HG03095 (cell line): ENCODE data around the gene SLITRK2.

Experiments used
- ATAC-seq: cut with Tn5 transposase; IDR thresholded peaks from one replicate; pipeline ENCODE4 v1.9.1; 2021; ENCODE audit warnings: moderate library complexity; ENCODE audit not compliant: unreplicated experiment

SLITRK2 gene, protein sequence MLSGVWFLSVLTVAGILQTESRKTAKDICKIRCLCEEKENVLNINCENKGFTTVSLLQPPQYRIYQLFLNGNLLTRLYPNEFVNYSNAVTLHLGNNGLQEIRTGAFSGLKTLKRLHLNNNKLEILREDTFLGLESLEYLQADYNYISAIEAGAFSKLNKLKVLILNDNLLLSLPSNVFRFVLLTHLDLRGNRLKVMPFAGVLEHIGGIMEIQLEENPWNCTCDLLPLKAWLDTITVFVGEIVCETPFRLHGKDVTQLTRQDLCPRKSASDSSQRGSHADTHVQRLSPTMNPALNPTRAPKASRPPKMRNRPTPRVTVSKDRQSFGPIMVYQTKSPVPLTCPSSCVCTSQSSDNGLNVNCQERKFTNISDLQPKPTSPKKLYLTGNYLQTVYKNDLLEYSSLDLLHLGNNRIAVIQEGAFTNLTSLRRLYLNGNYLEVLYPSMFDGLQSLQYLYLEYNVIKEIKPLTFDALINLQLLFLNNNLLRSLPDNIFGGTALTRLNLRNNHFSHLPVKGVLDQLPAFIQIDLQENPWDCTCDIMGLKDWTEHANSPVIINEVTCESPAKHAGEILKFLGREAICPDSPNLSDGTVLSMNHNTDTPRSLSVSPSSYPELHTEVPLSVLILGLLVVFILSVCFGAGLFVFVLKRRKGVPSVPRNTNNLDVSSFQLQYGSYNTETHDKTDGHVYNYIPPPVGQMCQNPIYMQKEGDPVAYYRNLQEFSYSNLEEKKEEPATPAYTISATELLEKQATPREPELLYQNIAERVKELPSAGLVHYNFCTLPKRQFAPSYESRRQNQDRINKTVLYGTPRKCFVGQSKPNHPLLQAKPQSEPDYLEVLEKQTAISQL

DNA sequence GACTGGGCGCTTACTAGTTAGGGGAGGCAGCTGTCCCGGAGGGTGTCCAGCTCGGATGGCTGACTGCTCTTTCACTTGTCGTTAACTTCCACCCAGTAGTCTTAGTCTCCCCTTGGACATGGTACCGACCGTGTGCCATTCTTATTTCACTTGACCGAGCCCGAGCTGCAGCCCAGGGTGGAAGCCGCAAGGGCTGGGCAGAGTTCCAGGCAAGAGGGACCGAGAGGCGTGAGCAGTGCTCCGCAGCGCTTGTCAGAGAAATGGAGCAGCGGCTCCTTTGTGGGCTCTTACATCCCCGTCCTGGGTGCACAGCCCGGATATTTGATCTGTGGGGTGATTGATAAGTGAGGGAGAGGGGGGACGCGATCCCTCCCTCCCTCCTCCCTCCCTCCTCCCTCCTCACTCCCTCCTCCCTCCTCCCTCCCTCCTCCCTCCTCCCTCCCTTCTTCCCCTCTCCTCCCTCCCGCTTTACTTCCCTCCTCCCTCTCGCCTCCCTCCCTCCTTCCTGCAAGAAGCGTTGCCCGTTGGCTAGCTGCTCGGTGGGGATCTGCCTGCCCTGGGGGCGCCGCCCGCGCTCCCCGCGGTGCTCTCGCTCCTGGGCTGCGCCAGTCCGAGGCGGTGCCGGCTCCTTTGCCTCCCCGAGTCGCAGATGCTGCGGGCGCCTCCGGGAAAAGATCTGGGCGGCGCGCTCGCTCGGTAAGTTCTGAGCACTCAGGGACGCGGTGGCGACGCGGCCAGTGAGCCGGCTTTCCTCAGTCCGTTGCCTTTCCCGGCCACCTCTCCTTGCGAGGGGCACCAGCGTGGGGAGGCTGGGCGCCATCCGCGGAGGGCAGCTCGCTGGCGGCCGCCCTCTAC lies at the start of gene SLITRK2:
Gene SLITRK2, plus strand, starts transcription at position 499 of the 855 bp plus-strand sequence. CDS start 4,597 bp downstream, outside the sequence.
- ATAC-seq, result no peak

DNA sequence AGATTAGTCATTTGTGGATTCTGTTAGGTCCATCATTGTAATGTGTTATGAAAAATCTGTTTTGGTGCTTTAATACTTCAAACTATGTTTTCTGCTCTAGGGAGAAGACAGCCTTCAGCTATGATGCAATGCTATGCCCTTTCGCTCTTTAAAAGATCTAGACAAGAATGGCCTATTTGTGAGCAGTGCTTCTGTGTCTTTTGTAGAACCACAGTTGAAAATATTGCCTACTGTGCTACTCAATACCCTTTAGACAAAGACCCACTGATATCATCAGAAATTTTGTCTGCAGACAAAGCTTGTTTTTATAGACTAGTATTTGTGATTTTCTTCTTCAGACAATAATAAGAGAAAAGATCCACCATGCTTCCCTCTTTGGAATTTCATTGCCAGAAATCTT lies 44.6 kb upstream of the SLITRK2 start:
- no peak for ATAC-seq

DNA sequence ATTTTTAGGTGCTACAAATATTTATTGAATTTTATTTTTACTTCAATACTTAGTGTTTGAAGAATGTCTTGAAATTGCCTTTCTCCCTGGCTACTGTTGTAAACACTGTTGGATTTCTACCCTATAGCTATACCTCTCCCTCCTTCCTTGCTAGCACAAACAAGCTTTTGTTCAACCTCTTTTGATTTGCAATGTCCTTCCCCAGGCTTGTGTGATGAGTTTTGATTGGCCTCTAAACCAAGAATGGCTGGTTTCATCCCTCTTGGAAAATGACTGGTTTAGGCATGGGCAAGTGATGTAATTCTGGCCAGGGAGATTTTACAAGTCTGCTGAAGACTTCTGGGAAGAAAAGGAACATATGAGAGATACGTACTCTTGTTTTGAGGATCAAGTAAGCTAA lies 25.3 kb upstream of the SLITRK2 start:
- ATAC-seq, result no peak

DNA sequence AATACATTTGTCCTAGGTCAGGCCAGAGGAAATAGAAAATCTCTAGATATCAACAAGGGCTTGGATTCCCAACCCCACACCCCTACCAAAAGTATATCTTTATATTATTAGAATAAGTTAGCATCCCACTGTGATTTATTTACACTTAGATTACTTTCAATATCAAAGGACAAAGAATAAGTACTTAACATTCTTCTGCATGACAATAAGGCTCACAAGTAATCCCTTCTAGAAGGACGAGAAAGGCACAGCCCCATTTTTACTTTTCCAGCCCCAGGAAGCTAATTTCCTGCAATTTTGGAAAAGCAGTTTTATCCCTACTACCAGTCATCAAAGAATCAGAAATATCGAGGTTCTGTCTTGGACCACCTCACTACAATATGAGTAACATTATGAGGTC lies 14.1 kb upstream of the SLITRK2 start:
- ATAC-seq, result no peak

DNA sequence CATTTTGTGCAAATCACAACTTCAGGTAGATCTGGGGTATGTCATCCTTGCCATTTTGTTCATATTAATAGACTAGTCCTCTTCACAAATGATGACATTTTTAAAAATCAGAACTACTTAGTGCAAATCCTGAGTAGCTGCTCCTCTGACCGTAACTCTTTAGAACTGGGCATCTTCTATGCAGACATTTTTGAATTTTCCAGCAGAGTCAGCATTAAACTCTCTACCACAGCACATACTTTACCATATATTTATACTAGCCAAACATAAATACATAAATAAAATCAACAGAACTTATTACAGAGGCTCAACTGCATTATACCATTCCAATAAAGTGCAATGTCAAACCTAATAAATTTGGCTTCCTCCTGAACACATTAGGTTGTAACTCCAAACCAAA lies 4.5 kb upstream of the SLITRK2 start:
- no peak for ATAC-seq

DNA sequence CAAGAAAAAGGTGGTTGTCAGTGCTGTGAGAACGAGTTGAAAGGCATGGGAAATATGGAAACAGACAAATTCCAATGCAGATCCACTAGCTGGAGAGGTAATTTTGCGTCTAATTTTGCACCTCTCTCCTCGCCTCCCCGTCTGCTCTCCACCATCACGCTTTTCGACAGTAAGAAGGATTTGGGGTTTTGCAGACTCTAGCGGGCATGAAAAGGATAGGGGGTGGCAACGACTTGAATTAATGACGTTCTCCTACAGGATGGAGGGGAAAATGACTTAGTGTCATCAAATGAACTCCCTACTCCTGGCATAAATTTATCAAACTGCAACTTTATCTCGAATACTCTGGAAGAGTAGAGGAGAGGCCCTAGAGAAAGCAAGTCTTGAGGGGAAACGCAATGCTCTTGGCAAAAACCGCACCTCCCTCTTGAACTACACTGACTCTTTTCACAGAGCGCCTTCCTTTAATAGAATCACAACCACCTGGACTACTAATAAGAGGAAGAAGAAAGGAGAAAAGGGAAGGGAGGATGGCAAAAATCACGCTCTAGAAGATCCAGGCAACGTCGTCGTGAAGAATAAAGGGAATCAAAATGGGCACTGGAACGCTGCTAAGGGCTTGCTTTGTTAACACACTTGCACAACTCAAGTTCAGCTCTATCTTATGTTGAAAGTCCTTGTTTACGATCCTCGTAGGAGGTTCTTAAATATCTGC lies 871 bp upstream of the SLITRK2 start:
- no peak for ATAC-seq

DNA sequence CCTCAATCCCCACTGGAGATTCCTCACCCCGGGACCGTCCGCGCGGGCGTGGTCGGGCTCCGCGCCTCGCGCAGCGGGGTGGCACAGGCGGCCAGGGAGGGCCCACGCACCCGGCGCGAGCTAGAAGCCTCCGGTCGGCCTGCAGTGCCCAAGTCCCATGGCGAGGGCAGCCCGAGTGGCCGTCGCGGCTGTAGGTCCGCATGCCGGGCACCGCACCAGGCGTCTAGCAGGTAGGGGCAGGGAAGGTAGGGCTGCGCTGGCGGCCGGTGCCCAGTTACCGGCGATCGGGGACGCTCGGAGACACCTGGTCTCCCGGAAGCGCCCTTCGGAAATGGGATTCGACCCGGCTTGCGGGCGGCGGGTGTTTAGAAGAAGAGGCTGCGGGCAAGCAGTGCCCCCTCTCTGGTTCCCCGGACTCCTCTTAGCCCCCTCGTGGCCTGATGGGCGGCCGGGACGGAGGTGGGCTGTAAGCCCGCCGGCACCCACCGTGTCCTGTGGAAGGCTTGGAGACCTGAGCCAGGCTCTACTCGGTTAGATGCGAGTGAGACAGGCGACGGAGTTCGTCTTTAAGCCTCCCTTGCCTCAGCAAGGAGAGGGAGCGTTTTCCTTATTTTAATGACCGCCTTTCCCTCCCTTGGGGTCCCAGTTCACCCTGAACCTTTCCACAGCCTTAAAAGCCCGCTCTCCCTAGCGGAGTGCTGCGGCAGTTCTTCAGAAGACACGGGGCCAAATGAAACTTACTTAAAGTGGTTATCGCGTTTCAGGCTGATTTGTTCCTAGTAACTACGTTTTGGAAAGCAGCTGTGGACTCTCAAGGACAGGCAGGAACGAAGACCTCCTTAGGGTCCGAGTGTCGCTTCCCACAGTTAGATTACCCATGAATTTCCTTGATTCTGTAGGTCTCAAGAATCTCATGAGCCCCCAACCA lies 821 bp downstream of the SLITRK2 start:
- ATAC-seq, result no peak

DNA sequence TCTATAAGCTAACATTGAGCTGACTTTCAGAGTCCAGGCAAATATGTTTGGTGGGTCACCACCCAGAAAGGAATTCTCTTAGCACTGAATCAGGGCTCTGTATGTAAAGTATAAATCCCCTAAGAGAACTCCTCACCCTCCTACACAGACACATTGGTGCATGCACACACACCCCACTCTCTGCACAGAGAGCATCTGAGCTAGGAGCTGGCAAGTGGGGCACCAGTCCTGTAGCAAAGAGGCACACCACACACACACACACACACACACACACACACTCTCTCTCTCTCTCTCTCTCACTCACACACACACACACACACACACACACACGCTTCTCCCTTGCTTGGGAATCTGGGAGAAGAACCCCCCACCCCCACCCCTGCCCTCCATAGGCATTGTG lies 3.2 kb downstream of the SLITRK2 start:
- ATAC-seq, result no peak

DNA sequence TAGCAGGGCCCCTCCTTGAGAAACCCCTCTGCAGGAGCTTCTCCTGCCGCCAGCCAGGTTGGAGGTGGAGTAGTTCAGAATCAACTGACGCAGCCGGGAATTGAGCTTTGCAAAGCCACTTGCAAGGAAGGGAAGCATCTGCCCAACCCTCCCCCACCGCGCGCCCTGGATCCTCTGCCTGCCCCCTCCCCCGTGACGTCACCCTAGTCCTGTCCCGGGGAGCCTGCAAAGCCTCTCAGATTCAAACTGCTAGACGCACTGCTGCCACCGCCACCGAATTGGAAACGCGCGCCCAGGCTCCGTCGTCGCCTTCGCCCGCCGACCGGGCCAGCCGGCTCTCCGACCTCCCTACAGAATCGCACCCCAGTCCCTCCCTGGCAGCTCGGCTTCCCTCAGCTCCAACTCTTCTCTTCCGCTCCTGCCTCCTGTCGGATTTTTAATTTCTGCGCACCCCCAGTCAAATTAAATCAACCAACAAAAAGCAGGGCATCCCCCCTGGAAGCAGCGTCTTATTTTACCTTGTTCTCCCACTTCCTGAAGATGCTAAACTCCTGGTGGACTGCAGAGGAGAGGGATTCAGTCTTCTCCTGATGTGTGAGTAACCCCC lies 3.8 kb downstream of the SLITRK2 start:
- no peak for ATAC-seq

DNA sequence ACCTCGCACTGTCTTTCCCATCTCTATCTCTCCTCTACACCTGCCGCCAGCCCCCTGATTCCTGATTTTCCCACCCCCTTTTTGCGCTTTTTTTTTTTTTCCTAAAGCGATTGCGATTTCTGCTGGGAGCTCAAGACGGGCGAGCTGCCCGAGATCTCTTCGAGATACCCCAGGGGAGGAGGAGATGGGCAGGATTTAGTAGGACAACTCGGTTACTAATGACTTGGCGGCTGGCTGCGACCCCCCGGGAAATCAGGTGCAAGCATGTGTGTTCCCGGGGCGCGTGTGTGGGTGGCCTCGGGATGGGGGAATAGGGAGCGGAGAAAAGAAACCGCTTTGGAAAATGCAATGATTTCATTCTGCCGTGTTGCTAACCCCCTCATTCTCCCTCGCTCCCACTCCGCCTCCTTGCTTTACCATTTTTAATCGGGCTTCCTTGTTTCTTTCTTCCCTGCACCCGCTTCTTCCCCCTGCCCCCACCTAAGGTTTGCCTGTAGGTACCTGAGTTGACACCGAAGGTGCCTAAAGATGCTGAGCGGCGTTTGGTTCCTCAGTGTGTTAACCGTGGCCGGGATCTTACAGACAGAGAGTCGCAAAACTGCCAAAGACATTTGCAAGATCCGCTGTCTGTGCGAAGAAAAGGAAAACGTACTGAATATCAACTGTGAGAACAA lies 4.4 kb downstream of the SLITRK2 start:
- ATAC-seq, result no peak

DNA sequence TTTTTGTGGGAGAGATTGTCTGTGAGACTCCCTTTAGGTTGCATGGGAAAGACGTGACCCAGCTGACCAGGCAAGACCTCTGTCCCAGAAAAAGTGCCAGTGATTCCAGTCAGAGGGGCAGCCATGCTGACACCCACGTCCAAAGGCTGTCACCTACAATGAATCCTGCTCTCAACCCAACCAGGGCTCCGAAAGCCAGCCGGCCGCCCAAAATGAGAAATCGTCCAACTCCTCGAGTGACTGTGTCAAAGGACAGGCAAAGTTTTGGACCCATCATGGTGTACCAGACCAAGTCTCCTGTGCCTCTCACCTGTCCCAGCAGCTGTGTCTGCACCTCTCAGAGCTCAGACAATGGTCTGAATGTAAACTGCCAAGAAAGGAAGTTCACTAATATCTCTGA lies 5.5 kb downstream of the SLITRK2 start:
- ATAC-seq, result no peak

DNA sequence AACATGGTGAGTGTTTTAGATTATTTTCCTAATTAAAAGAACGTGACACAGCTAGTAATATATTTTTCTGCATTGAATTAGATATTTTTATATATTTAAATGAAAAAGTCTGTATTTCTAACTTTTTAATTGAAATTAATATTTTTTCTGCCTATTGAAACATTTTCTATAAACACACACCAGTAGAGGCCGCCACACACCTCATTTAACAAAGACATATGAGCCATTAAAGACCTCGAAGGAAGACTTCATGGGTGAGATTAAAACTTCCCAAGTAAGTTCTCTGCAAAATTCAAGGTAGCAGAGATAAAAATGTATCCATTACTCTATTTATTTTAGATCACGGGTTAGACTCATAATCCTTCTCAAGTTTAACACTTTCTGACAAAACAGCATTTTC lies 8.3 kb downstream of the SLITRK2 start:
- no peak for ATAC-seq

DNA sequence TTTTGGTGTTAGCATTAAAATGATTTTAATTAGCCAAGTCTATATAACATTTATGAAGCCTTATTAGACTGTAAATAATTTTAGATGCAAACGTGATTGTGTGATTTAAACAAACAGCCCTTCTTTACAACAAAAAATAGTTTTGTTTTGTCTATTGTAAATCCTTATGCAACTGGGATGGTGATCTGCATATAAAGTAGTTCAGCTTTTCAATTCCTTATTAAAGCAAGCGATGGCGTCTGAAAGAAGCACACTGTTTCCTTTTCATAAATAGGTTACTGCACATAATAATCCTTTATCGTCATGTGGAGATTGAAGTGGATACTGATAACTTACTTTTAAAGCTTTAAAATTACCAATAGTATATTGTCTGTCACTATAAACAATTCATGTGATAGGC lies 8.8 kb downstream of the SLITRK2 start:
- no peak for ATAC-seq

DNA sequence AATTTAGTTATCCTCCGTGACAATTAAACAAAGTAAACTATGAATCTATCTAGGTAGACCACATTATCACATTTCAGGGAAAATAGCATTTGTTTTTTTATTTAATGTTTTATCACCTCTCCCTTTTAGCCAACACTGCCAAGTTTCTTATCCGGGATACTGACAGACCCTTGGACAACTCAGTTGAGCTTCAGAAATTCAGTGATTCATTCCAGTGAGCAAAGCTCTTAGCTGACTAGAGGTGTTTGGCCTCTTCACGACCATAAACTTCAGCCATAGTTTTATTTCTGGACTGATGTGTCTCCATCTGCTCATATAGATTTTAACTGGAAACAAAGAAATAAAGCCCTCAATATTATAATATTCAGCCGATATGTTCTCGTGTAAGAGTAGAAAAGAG lies 15.2 kb downstream of the SLITRK2 start:
- no peak for ATAC-seq

DNA sequence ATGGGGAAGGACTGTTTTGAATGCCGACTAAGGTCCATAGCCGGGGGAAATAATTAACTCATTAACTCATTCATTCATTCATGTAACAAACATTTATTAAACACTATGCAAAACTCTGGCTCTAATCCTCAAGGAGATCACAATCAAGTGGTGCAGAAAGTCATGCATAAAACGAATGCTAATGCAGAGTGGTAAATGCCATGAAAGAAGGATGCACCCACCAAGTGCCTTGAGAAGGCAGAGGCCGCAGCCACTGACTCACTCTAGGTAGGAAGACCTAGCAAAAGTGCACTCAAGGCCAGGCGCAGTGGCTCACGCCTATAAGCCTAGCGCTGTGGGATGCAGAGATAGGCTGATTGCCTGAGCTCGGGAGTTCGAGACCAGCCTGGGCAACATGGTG lies 22.9 kb downstream of the SLITRK2 start:
- ATAC-seq, result no peak

DNA sequence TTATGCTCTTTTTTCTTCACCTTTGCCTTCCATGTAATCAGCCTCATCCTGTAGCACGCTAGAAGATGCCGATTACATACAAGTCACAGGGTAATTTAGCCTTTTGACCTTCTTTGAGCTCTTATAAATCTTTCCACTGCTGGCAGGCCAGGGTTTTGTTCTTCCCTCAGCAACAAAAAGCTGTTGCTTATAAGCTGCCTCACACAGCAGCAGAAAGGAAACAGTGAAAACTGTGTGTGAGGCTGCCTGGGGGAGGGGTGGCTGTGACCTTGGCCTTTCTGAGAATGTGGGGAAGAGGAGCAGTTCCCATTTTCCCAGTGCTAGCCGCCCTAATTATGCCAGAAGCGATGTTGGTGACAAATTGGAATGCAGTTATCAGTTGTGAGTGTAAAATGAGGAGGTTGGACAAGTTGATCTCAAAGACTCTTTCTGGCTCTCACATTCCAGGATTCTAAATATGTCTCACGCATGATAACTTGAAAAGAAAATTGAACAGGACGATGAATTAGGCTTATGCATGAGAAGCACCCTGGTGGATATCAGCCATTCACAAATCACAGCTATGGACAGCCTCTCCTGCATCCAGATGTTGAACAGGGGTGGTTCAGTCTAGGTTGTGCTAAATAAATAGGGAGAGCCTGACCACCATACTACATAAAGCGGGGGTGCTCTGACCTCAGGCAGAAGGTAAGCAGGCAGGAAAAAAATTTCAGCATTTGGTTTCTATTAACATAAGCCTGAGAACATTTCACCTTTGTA lies 25.7 kb downstream of the SLITRK2 start:
- ATAC-seq, result no peak

DNA sequence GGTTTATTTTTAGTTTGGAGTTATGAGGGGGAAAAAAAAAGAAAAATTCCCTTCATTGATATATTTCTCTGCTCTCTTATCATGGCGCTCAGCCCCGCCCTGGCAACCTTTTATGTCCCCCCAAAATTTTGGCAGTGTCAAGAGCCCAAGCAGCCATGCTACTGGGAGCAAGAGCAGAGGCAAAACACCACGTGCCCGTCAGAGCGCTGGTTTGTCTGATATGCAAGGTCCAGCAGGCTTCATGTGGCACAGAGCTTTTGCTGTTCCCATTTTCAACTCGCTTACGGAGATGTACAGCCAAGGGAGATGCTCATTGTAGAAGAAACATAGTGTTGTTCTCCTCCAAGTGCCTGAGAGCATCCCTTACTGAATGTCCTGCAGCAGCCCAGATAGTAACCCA lies 27.3 kb downstream of the SLITRK2 start:
- no peak for ATAC-seq

DNA sequence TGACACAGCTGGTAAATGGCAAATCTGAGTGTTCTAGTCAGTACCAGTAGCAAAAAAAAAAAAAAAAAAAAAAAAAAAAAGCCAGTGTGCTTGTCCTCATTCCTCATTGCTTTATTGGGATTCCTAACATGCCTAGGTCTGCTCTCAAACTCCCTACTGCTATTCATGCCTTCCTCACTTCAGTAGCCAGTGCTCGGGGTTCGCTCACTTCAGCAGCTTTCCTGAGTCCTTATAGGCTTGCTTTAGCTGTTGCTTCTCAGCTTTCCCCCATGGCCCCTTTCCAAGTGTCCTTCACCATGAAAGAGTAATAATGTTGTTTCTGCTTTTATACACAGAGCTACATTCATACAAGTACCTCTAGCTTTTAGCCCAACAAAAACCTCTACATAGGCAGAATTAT lies 30.8 kb downstream of the SLITRK2 start:
- ATAC-seq, result no peak
